Vagina (tissue), 2 donors: ENCODE data around the gene TTC7B. TPM values are rescaled to one million over a fixed set of nuclear protein-coding genes. Genes with fewer than 3 reads are reported as not detected.

ENCODE experiments used
- DNase-seq, 2 donors: peaks; one replicate each; pipeline ENCODE4 v3.0.0-alpha.2; 2017; ENCODE audit errors: extremely low spot score in 2 of 2
- H3K27ac ChIP-seq: fragments of 200-600 bp; sonication (generic); one replicate; pipeline ENCODE4 v1.5.1; 2019
- H3K27me3 ChIP-seq: fragments of 200-600 bp; sonication (generic); one replicate; pipeline ENCODE4 v1.5.1; 2019
- H3K36me3 ChIP-seq, 2 donors: fragments of 200-600 bp; sonication (generic); one replicate each; pipeline ENCODE4 v1.5.1; 2017 to 2019
- H3K4me1 ChIP-seq: fragments of 200-600 bp; sonication (generic); one replicate; pipeline ENCODE4 v1.5.1; 2019
- H3K4me3 ChIP-seq, 2 donors: fragments of 200-600 bp; sonication (generic); 1 replicate in 1 of 2; 2 replicates in 1 of 2; pipeline ENCODE4 v1.5.1; 2016 to 2019
- H3K9me3 ChIP-seq: fragments of 200-600 bp; sonication (generic); one replicate; pipeline ENCODE4 v1.5.1; 2019
- POLR2A ChIP-seq, 2 donors: fragments of 450-650 bp; IDR thresholded peaks; one replicate each; pipeline ENCODE4 v1.6.1; 2017; ENCODE audit warnings: antibody characterized with exemption in 2 of 2, mild to moderate bottlenecking in 2 of 2, moderate library complexity in 2 of 2
- POLR2AphosphoS5 ChIP-seq, 2 donors: sonication (generic); formaldehyde crosslinking; IDR thresholded peaks; one replicate each; pipeline ENCODE4 v1.9.0; 2017; ENCODE audit warnings: antibody characterized with exemption in 2 of 2, mild to moderate bottlenecking in 2 of 2, low read depth in 1 of 2; ENCODE audit not compliant: insufficient read depth in 1 of 2
- intact Hi-C: fragments of 100-400 bp; cut with DNase I; formaldehyde crosslinking; loops from one replicate; pipeline ENCODE4 v1.15.1; 2023
- total RNA-seq: library from RNA; depleted of rRNA; stranded (reverse); fragments of >200 nt; gene quantifications from one replicate; pipeline ENCODE4 v1.2.3, GENCODE V29; 2016
- TF ChIP-seq, protein P1 (sequence below), 3 experiments: fragments of 450-650 bp in 2 of 3; fragments of 200-600 bp in 1 of 3; sonication (generic) in 1 of 3; IDR thresholded peaks; one replicate each; pipeline ENCODE4 v1.5.1; 2017 to 2019; ENCODE audit warnings: antibody characterized with exemption in 3 of 3, mild to moderate bottlenecking in 2 of 3, moderate library complexity in 2 of 3

TTC7B gene
- total RNA-seq, 1 donor from 2014 or later, result 56.0 TPM

- Histone ChIP-seq H3K4me3 (no peak overlapping the region), H3K4me1 (no peaks in the 10 kb centered on the region), H3K9me3 (no peaks in the 10 kb centered on the region), H3K36me3 (no peaks in the 10 kb centered on the region), H3K27ac (no peak overlapping the region), H3K27me3 (no peaks in the 10 kb centered on the region)
- intact Hi-C loops, result no loop called here
- no peak for TF ChIP-seq POLR2AphosphoS5 (IDR thresholded peaks at IDR 0.05; ENCODE audit: insufficient read depth in 1 of 2, low read depth in 1 of 2)
- TF ChIP-seq, protein P1, sequence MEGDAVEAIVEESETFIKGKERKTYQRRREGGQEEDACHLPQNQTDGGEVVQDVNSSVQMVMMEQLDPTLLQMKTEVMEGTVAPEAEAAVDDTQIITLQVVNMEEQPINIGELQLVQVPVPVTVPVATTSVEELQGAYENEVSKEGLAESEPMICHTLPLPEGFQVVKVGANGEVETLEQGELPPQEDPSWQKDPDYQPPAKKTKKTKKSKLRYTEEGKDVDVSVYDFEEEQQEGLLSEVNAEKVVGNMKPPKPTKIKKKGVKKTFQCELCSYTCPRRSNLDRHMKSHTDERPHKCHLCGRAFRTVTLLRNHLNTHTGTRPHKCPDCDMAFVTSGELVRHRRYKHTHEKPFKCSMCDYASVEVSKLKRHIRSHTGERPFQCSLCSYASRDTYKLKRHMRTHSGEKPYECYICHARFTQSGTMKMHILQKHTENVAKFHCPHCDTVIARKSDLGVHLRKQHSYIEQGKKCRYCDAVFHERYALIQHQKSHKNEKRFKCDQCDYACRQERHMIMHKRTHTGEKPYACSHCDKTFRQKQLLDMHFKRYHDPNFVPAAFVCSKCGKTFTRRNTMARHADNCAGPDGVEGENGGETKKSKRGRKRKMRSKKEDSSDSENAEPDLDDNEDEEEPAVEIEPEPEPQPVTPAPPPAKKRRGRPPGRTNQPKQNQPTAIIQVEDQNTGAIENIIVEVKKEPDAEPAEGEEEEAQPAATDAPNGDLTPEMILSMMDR (IDR thresholded peaks at IDR 0.05), result no peak
- TF ChIP-seq POLR2A (IDR thresholded peaks at IDR 0.05), result no peak
- DNase-seq, result no peak
Measured at GRCh38 chr14:90566481-90566880, 249.7 kb downstream of the TTC7B start.

- TF ChIP-seq POLR2A (IDR thresholded peaks at IDR 0.05), result no peak
- TF ChIP-seq POLR2AphosphoS5 (IDR thresholded peaks at IDR 0.05; ENCODE audit: insufficient read depth in 1 of 2, low read depth in 1 of 2), result no peak
- TF ChIP-seq, protein P1 (IDR thresholded peaks at IDR 0.05), result no peak
- H3K4me3 ChIP-seq, result no peak overlapping the region
- no peaks in the 10 kb centered on the region for H3K9me3 ChIP-seq
- H3K36me3 ChIP-seq, result no peaks in the 10 kb centered on the region
- H3K4me1 ChIP-seq, result no peaks in the 10 kb centered on the region
- intact Hi-C loops, result no loop called here
- no peaks in the 10 kb centered on the region for H3K27me3 ChIP-seq
- H3K27ac ChIP-seq, result no peak overlapping the region
- no peak for DNase-seq
Measured at GRCh38 chr14:90564496-90564895, 251.7 kb downstream of the TTC7B start.

- TF ChIP-seq, protein P1 (IDR thresholded peaks at IDR 0.05), result no peak
- TF ChIP-seq POLR2AphosphoS5 (IDR thresholded peaks at IDR 0.05; ENCODE audit: insufficient read depth in 1 of 2, low read depth in 1 of 2), result no peak
- no peak for TF ChIP-seq POLR2A (IDR thresholded peaks at IDR 0.05)
- intact Hi-C loops, result no loop called here
- Histone ChIP-seq H3K4me1 (no peaks in the 10 kb centered on the region), H3K9me3 (no peaks in the 10 kb centered on the region), H3K4me3 (no peak overlapping the region), H3K27me3 (no peaks in the 10 kb centered on the region), H3K27ac (no peak overlapping the region), H3K36me3 (no peaks in the 10 kb centered on the region)
- DNase-seq, result no peak
Measured at GRCh38 chr14:90562652-90563051, 253.6 kb downstream of the TTC7B start.

DNA sequence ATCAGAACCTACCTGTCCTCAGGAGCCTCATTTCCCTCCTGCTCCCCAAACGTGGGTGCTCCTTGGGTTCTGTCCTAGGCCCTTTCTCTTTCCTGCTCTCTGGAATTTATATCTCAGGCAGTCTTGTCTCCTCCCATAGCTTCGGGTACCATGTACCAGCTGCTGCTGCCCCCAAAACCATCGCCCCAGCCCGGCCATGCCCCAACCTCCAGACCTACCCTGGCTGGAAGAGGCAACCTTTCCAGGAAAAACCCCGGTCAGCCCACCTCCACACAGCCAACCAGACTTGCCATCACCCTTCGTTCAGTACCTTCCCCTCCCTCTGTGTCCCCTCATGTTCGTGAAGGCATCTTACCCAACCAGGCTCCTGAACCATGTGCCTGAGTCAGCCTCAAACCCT lies 254.3 kb downstream of the TTC7B start:
- no peaks in the 10 kb centered on the region for H3K36me3 ChIP-seq
- no peak for TF ChIP-seq POLR2AphosphoS5 (IDR thresholded peaks at IDR 0.05; ENCODE audit: insufficient read depth in 1 of 2, low read depth in 1 of 2)
- TF ChIP-seq, protein P1 (IDR thresholded peaks at IDR 0.05), result no peak
- no peak for TF ChIP-seq POLR2A (IDR thresholded peaks at IDR 0.05)
- DNase-seq, result no peak
- H3K9me3 ChIP-seq, result no peaks in the 10 kb centered on the region
- intact Hi-C loops, result no loop called here
- H3K27ac ChIP-seq, result no peak overlapping the region
- no peaks in the 10 kb centered on the region for H3K27me3 ChIP-seq
- H3K4me1 ChIP-seq, result no peaks in the 10 kb centered on the region
- no peak overlapping the region for H3K4me3 ChIP-seq

DNA sequence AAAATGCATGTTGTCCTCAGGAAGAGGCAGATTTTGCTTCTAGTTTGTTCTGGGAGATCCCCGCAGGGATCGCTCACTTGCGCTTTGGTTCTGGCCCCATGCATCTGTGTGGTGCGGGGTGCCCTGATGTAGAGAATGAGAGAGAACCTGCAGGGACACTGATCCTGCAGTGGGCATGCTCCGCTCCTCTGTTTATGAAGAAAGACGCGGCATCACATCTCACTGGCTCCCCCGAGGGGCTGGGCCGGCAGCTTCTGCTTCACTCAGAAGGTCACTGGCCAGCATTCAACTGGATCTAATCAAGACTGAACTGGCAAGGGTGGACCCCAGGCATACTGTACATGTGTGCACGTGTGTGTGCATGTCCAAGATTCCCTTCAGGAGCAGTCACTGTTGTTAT lies 255.2 kb downstream of the TTC7B start:
- no peaks in the 10 kb centered on the region for H3K4me1 ChIP-seq
- intact Hi-C loops, result no loop called here
- no peak for DNase-seq

More for the DNA sequence above, 255.2 kb downstream of the TTC7B start:
- Histone ChIP-seq H3K9me3 (no peaks in the 10 kb centered on the region), H3K4me3 (no peak overlapping the region), H3K36me3 (no peaks in the 10 kb centered on the region), H3K27ac (no peak overlapping the region), H3K27me3 (no peaks in the 10 kb centered on the region)
- TF ChIP-seq POLR2A (IDR thresholded peaks at IDR 0.05), result no peak
- TF ChIP-seq POLR2AphosphoS5 (IDR thresholded peaks at IDR 0.05; ENCODE audit: insufficient read depth in 1 of 2, low read depth in 1 of 2), result no peak
- TF ChIP-seq, protein P1 (IDR thresholded peaks at IDR 0.05), result no peak
